Measurements from ENCODE around the gene SLC37A1. TPM values are rescaled to one million over a fixed set of nuclear protein-coding genes. Genes with fewer than 3 reads are reported as not detected.

SLC37A1 gene
- total RNA-seq, 1 experiment from 2014 or later, result 15.0 TPM

DNA sequence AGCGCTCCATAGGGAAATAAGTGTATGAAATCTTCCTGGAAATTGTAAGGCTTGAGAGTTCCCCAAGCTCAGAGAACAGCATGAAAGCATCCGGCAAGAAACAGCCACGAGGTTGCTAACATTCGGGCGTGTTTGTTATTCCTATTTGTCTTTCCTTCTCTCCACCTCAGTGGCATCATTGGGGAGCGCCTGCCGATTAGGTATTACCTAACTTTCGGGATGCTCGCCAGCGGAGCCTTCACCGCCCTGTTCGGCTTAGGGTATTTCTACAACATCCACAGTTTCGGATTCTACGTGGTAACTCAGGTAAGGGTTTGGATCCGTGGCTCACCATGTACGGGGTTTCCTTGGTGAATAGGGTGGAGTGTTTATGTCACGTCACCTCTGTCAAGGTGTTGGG is 25.7 kb downstream of the SLC37A1 start:
- no peaks in the 10 kb centered on the region for H3K27me3 ChIP-seq (ENCODE audit: insufficient read depth, low read length)
- DNase-seq (ENCODE audit: low read depth, low spot score) (no peak), ATAC-seq (no peak)
- no peak for TF ChIP-seq ZFX (IDR thresholded peaks at IDR 0.05)
- TF ChIP-seq FOSL1 (IDR thresholded peaks at IDR 0.05; ENCODE audit: low read depth), result no peak
- no peak for TF ChIP-seq EZH2phosphoT487 (IDR thresholded peaks at IDR 0.05; ENCODE audit: borderline replicate concordance)
- no peak for TF ChIP-seq CBX3 (IDR thresholded peaks at IDR 0.05; ENCODE audit: low read depth)
- ChIA-PET RAD21 (ENCODE audit: low non-redundant PET in 1 of 2, low total read pairs in 2 of 2, uncharacterized antibody in 2 of 2, unreplicated experiment in 2 of 2) (no interaction called here), POLR2A (no interaction called here), CTCF (no interaction called here)
- H3K36me3 ChIP-seq (ENCODE audit: control insufficient read depth in 1 of 2, insufficient read depth in 2 of 2, low read length in 2 of 2), result 0 out of 4 replicates have a peak, but pooled peaks cover 0 to 6% of the 10 kb centered on the region in 2 experiments
- no peaks in the 10 kb centered on the region for H3K4me1 ChIP-seq (ENCODE audit: control insufficient read depth in 1 of 2, insufficient read depth in 2 of 2, low read length in 2 of 2)
- H3K4me2 ChIP-seq (ENCODE audit: low read length), result no peak overlapping the region
- no peak overlapping the region for H2AFZ ChIP-seq (ENCODE audit: low read depth, low read length, poor library complexity, severe bottlenecking)
- H3K9ac ChIP-seq (ENCODE audit: low read length), result no peak overlapping the region
- H3K9me3 ChIP-seq (ENCODE audit: control insufficient read depth in 1 of 2, insufficient read depth in 1 of 2, low read depth in 1 of 2, low read length in 2 of 2), result no peaks in the 10 kb centered on the region
- no peaks in the 10 kb centered on the region for H4K20me1 ChIP-seq (ENCODE audit: insufficient read depth)
- H3K79me2 ChIP-seq (ENCODE audit: insufficient read depth, low read length), result no peaks in the 10 kb centered on the region
- no TSS peak for BruUV-seq (replicated peaks)
- H3K9me2 ChIP-seq (ENCODE audit: insufficient read depth), result no peaks in the 10 kb centered on the region
- intact Hi-C loops (cut with micrococcal nuclease), result loop anchor here (5.0 to 10.0 kb wide), 3 partner anchors 87 to 385 kb away; no protein-coding TSS in a partner anchor
- no peak overlapping the region for H3K4me3 ChIP-seq (replicated peaks in 1 of 2; ENCODE audit: low read depth in 1 of 2, low read length in 2 of 2)
- no peak overlapping the region for H3K27ac ChIP-seq (ENCODE audit: low read depth, low read length)

- BruUV-seq (replicated peaks), result no TSS peak
- DNase-seq (ENCODE audit: low read depth, low spot score) (no peak), ATAC-seq (peak; percentile 69; the same call in 1 of the 2 replicates)
- Histone ChIP-seq H3K9me2 (ENCODE audit: insufficient read depth) (no peaks in the 10 kb centered on the region), H3K36me3 (ENCODE audit: control insufficient read depth in 1 of 2, insufficient read depth in 2 of 2, low read length in 2 of 2) (peaks cover 0 to 6% of the 10 kb centered on the region in 2 experiments; a peak in 1 of 4 replicates), H3K9ac (ENCODE audit: low read length) (no peak overlapping the region), H3K4me2 (ENCODE audit: low read length) (no peak overlapping the region), H3K4me1 (ENCODE audit: control insufficient read depth in 1 of 2, insufficient read depth in 2 of 2, low read length in 2 of 2) (no peaks in the 10 kb centered on the region), H3K9me3 (ENCODE audit: control insufficient read depth in 1 of 2, insufficient read depth in 1 of 2, low read depth in 1 of 2, low read length in 2 of 2) (no peaks in the 10 kb centered on the region), H3K4me3 (replicated peaks in 1 of 2; ENCODE audit: low read depth in 1 of 2, low read length in 2 of 2) (no peak overlapping the region), H4K20me1 (ENCODE audit: insufficient read depth) (no peaks in the 10 kb centered on the region), H3K79me2 (ENCODE audit: insufficient read depth, low read length) (no peaks in the 10 kb centered on the region), H3K27me3 (ENCODE audit: insufficient read depth, low read length) (no peaks in the 10 kb centered on the region), H3K27ac (ENCODE audit: low read depth, low read length) (no peak overlapping the region), H2AFZ (ENCODE audit: low read depth, low read length, poor library complexity, severe bottlenecking) (no peak overlapping the region)
- ChIA-PET CTCF (no interaction called here), RAD21 (ENCODE audit: low non-redundant PET in 1 of 2, low total read pairs in 2 of 2, uncharacterized antibody in 2 of 2, unreplicated experiment in 2 of 2) (no interaction called here), POLR2A (no interaction called here)
- intact Hi-C loops (cut with micrococcal nuclease), result loop anchor here (5.0 to 10.0 kb wide), 3 partner anchors 88 to 385 kb away; no protein-coding TSS in a partner anchor
- peak; percentile 26 for TF ChIP-seq RAD21 (IDR thresholded peaks at IDR 0.05; ENCODE audit: low read depth)
- TF ChIP-seq CTCF (IDR thresholded peaks at IDR 0.05 in 2 of 3, conservative IDR thresholded peaks at IDR 0.05 in 1 of 3; ENCODE audit: borderline replicate concordance in 1 of 3, insufficient read depth in 1 of 3, low read depth in 2 of 3, low read length in 2 of 3), result peak in 1 of 3 experiments; percentile 30; a peak in 3 of 6 replicates
- TF ChIP-seq JUND (IDR thresholded peaks at IDR 0.05), result no peak
Observed at GRCh38 chr21:42539931-42540343, 26.3 kb downstream of the SLC37A1 start.

Measured in HCT116 (cell line).